IMR-90 (cell line): Measurements from ENCODE around the gene GRN.

Experiments
- CTCF ChIP-seq: conservative IDR thresholded peaks from 2 replicates; pipeline ENCODE4 v1.5.1; 2012; ENCODE audit warnings: mild to moderate bottlenecking, low read depth, low read length, improper control_type of control experiment
- MAZ ChIP-seq: IDR thresholded peaks from 2 replicates; pipeline ENCODE4 v1.6.1; 2012; ENCODE audit warnings: low read depth, mild to moderate bottlenecking, low read length, improper control_type of control experiment, moderate library complexity, borderline replicate concordance
- NFE2L2 ChIP-seq: fragments of 150-350 bp; IDR thresholded peaks from 2 replicates; pipeline ENCODE4 v1.6.1; 2016; ENCODE audit warnings: low read depth, mild to moderate bottlenecking, low read length
- POLR2A ChIP-seq: IDR thresholded peaks from 2 replicates; pipeline ENCODE4 v1.6.1; 2012; ENCODE audit warnings: mild to moderate bottlenecking, low read depth, low read length
- RFX5 ChIP-seq: IDR thresholded peaks from 2 replicates; pipeline ENCODE4 v1.8.0; 2012; ENCODE audit warnings: low read depth, mild to moderate bottlenecking, low read length, moderate library complexity
- USF2 ChIP-seq: fragments of 150-350 bp; IDR thresholded peaks from 2 replicates; pipeline ENCODE4 v1.6.1; 2017; ENCODE audit warnings: mild to moderate bottlenecking, antibody characterized with exemption, low read length, low read depth

- TF ChIP-seq CTCF (no peak), RFX5 (no peak), POLR2A (no peak), NFE2L2 (no peak), USF2 (peak; percentile 87), MAZ (peak; percentile 97)
Observed at GRCh38 chr17:44326861-44327444, 18.1 kb upstream of the GRN start.
